ENCODE results near the gene ZNF784. TPM values are rescaled to one million over a fixed set of nuclear protein-coding genes. Genes with fewer than 3 reads are reported as not detected.

Gene ZNF784
- total RNA-seq, 1 donor from 2014 or later = 6.8 TPM

DNA sequence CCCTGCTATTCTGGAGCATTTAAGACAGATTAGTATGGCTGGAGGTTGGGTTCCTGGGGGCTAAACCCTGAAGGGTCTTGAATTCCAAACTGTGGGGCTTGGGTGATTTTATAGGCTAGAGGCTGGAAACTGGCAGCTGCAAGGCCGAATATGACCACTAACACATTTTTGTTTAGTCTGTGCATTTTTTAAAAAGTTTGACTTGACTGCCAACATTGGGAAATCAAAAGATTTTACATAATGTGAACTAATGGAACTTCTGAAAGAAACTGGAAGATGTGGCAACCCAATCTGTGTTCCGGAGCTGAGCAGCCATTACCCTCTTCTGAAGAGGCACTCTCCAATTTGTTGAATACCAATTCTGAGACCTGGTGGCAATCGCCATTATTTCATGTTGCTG lies 5.1 kb downstream of the ZNF784 start:
- no peaks in the 10 kb centered on the region for H3K9me3 Mint-ChIP-seq (ENCODE audit: unreplicated experiment)
- TF ChIP-seq, protein P1, sequence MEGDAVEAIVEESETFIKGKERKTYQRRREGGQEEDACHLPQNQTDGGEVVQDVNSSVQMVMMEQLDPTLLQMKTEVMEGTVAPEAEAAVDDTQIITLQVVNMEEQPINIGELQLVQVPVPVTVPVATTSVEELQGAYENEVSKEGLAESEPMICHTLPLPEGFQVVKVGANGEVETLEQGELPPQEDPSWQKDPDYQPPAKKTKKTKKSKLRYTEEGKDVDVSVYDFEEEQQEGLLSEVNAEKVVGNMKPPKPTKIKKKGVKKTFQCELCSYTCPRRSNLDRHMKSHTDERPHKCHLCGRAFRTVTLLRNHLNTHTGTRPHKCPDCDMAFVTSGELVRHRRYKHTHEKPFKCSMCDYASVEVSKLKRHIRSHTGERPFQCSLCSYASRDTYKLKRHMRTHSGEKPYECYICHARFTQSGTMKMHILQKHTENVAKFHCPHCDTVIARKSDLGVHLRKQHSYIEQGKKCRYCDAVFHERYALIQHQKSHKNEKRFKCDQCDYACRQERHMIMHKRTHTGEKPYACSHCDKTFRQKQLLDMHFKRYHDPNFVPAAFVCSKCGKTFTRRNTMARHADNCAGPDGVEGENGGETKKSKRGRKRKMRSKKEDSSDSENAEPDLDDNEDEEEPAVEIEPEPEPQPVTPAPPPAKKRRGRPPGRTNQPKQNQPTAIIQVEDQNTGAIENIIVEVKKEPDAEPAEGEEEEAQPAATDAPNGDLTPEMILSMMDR (IDR thresholded peaks at IDR 0.05; ENCODE audit: unreplicated experiment) = no peak
- peaks cover 17% of the 10 kb centered on the region for H3K36me3 Mint-ChIP-seq (ENCODE audit: low read depth, unreplicated experiment)
- H3K27ac Mint-ChIP-seq (ENCODE audit: unreplicated experiment) = no peak overlapping the region
- no peak for DNase-seq (ENCODE audit: low spot score)
- no peak overlapping the region for H3K4me3 Mint-ChIP-seq (ENCODE audit: unreplicated experiment)
- H3K27me3 Mint-ChIP-seq (ENCODE audit: unreplicated experiment) = peaks cover 17% of the 10 kb centered on the region
- H3K4me1 Mint-ChIP-seq (ENCODE audit: unreplicated experiment) = peaks cover 9% of the 10 kb centered on the region

DNA sequence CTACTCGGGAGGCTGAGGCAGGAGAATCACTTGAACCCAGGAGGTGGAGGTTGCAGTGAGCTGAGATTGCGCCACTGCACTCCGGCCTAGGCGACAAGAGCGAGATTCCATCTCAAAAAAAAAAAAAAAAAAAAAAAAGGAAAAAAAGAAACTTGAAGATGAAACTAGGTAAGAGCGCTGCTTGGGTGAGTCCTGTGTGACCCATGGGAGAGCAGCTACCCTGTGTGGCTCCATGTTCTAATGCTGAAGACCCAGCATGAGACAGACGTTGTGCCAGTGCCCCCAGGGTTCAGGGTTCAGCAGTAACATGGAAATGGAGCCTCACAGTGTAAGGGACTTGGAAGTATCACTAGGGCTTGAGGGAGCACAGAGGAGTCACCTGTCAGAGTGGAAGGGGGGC lies 5.9 kb downstream of the ZNF784 start:
- peaks cover 12% of the 10 kb centered on the region for H3K27me3 Mint-ChIP-seq (ENCODE audit: unreplicated experiment)
- peaks cover 3% of the 10 kb centered on the region for H3K4me1 Mint-ChIP-seq (ENCODE audit: unreplicated experiment)
- no peak overlapping the region for H3K4me3 Mint-ChIP-seq (ENCODE audit: unreplicated experiment)
- peaks cover 13% of the 10 kb centered on the region for H3K36me3 Mint-ChIP-seq (ENCODE audit: low read depth, unreplicated experiment)
- H3K27ac Mint-ChIP-seq (ENCODE audit: unreplicated experiment) = no peak overlapping the region
- DNase-seq (ENCODE audit: low spot score) = no peak
- no peaks in the 10 kb centered on the region for H3K9me3 Mint-ChIP-seq (ENCODE audit: unreplicated experiment)
- TF ChIP-seq, protein P1 (IDR thresholded peaks at IDR 0.05; ENCODE audit: unreplicated experiment) = no peak

DNA sequence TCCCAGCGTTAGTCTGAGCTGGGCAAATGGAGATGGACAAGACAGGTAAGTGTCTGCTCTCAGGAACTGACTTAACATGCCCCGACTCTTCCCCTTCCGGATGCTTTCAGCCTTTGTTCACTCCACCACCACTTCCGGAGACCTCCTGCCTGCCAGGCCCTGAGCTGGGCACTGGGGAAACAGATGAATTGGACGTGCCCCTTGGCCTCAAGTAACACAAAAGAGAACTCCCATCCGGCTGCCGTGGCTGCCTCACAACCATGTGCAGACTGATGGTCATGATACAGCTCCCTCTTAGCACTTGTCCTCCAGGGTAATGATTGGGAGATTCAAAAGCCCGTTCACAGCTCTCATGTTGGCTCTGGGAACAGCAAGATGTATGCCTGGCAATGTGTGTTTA lies 6.9 kb downstream of the ZNF784 start:
- Mint-ChIP-seq H3K36me3 (ENCODE audit: low read depth, unreplicated experiment) (peaks cover 10% of the 10 kb centered on the region), H3K27me3 (ENCODE audit: unreplicated experiment) (peaks cover 13% of the 10 kb centered on the region), H3K4me1 (ENCODE audit: unreplicated experiment) (no peaks in the 10 kb centered on the region), H3K9me3 (ENCODE audit: unreplicated experiment) (no peaks in the 10 kb centered on the region), H3K27ac (ENCODE audit: unreplicated experiment) (peak overlapping the region; percentile 64), H3K4me3 (ENCODE audit: unreplicated experiment) (peak overlapping the region; percentile 71)
- TF ChIP-seq, protein P1 (IDR thresholded peaks at IDR 0.05; ENCODE audit: unreplicated experiment) = no peak
- no peak for DNase-seq (ENCODE audit: low spot score)

DNA sequence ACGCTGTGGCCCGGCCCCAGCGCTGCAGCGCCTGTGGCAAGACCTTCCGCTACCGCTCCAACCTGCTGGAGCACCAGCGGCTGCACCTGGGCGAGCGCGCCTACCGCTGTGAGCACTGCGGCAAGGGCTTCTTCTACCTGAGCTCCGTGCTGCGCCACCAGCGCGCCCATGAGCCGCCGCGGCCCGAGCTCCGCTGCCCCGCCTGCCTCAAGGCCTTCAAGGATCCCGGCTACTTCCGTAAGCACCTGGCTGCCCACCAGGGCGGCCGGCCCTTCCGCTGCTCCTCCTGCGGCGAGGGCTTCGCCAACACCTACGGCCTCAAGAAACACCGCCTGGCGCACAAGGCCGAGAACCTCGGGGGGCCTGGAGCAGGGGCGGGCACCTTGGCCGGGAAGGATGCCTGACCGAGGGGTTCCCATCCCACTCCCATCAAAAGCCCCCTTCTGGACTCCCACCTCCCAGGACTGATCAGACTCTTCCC lies 7.9 kb downstream of the ZNF784 start:
- no peak for DNase-seq (ENCODE audit: low spot score)
- H3K9me3 Mint-ChIP-seq (ENCODE audit: unreplicated experiment) = no peaks in the 10 kb centered on the region
- no peak overlapping the region for H3K27ac Mint-ChIP-seq (ENCODE audit: unreplicated experiment)
- H3K4me3 Mint-ChIP-seq (ENCODE audit: unreplicated experiment) = no peak overlapping the region
- H3K27me3 Mint-ChIP-seq (ENCODE audit: unreplicated experiment) = peaks cover 13% of the 10 kb centered on the region
- TF ChIP-seq, protein P1 (IDR thresholded peaks at IDR 0.05; ENCODE audit: unreplicated experiment) = no peak
- no peaks in the 10 kb centered on the region for H3K4me1 Mint-ChIP-seq (ENCODE audit: unreplicated experiment)
- peaks cover 15% of the 10 kb centered on the region for H3K36me3 Mint-ChIP-seq (ENCODE audit: low read depth, unreplicated experiment)

DNA sequence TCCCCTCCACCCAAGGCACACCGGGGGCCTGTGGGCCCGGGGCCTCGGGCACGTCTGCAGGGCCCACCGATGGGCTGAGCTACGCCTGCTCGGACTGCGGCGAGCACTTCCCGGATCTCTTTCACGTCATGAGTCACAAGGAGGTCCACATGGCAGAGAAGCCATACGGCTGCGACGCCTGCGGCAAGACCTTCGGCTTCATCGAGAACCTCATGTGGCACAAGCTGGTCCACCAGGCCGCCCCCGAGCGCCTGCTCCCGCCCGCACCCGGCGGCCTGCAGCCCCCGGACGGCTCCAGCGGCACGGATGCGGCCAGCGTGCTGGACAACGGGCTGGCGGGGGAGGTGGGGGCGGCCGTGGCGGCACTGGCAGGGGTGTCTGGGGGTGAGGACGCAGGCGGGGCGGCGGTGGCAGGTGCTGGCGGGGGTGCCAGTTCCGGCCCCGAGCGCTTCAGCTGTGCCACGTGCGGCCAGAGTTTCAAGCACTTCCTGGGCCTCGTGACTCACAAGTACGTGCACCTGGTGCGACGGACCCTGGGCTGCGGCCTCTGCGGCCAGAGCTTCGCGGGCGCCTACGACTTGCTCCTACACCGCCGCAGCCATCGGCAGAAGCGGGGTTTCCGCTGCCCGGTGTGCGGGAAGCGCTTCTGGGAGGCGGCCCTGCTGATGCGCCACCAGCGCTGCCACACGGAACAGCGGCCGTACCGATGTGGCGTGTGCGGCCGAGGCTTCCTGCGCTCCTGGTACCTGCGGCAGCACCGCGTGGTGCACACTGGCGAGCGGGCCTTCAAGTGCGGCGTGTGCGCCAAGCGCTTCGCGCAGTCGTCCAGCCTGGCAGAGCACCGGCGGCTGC lies 8.6 kb downstream of the ZNF784 start:
- no peaks in the 10 kb centered on the region for H3K9me3 Mint-ChIP-seq (ENCODE audit: unreplicated experiment)
- no peak for DNase-seq (ENCODE audit: low spot score)
- no peaks in the 10 kb centered on the region for H3K4me1 Mint-ChIP-seq (ENCODE audit: unreplicated experiment)
- H3K36me3 Mint-ChIP-seq (ENCODE audit: low read depth, unreplicated experiment) = peaks cover 18% of the 10 kb centered on the region
- H3K27ac Mint-ChIP-seq (ENCODE audit: unreplicated experiment) = no peak overlapping the region
- H3K27me3 Mint-ChIP-seq (ENCODE audit: unreplicated experiment) = peaks cover 13% of the 10 kb centered on the region
- no peak overlapping the region for H3K4me3 Mint-ChIP-seq (ENCODE audit: unreplicated experiment)
- TF ChIP-seq, protein P1 (IDR thresholded peaks at IDR 0.05; ENCODE audit: unreplicated experiment) = no peak
